A549 (cell line): ENCODE results near the gene GAD2.

Experiments used
- ESRRA ChIP-seq: fragments of 150-350 bp; IDR thresholded peaks from 2 replicates; pipeline ENCODE4 v1.6.1; 2014; ENCODE audit warnings: mild to moderate bottlenecking, low read length, borderline replicate concordance
- HOXA7 ChIP-seq: fragments of 250-450 bp; sonication (Bioruptor Pico); IDR thresholded peaks from 2 replicates; pipeline ENCODE4 v1.5.0; 2020; ENCODE audit warnings: mild to moderate bottlenecking, moderate library complexity
- JUN ChIP-seq, 2 experiments: fragments of >200 bp; sonication (Bioruptor Twin); formaldehyde crosslinking; IDR thresholded peaks; 2 replicates in 1 of 2; 3 replicates in 1 of 2; pipeline ENCODE4 v1.6.1; 2016 to 2017
- MYC ChIP-seq: IDR thresholded peaks from 2 replicates; pipeline ENCODE4 v1.6.1; 2012; ENCODE audit warnings: mild to moderate bottlenecking, inconsistent platforms, low read length, improper control_type of control experiment, borderline replicate concordance
- RCOR1 ChIP-seq: fragments of 150-350 bp; IDR thresholded peaks from 2 replicates; pipeline ENCODE4 v1.6.1; 2014; ENCODE audit warnings: antibody characterized with exemption, low read length, low read depth
- SREBF2 ChIP-seq: fragments of 450-650 bp; IDR thresholded peaks from 2 replicates; pipeline ENCODE4 v1.6.1; 2014; ENCODE audit warnings: mild to moderate bottlenecking, moderate library complexity
- TF ChIP-seq, protein P1 (sequence below): fragments of >200 bp; sonication (Bioruptor Twin); formaldehyde crosslinking; IDR thresholded peaks from 3 replicates; pipeline ENCODE4 v1.5.1; 2016

DNA sequence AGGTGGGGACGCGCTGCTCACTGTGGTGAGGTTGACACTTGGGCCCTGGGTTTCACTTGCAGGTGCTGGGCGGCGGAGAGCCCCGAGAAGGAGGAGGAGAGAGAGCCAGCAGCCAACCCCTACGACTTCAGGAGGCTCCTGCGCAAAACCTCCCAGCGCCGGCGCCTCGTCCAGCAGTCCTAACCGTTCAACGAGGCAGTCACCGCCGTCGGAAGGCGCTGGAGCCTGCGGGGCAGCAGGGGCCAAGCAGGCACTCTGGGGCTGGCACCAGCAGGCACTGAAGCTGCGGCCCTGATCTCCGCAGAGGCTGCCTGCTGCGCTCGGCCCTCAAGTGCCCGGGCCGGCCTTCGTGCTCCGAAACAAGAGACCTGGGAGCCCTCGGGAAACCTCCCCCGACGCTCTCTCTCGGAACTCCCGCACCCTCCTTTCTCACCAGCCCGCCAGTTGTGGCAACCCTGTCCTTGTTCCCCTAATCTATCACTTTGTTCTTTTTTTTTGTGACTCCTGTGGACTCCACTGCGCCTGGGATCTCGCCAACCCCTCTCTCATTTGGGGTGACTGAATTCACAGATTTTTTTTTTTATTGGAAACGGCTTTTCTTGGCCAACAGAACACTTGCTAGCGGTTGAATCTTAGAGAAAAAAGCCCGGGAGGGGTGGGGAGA is 4.7 kb upstream of the GAD2 start:
- TF ChIP-seq, protein P1, sequence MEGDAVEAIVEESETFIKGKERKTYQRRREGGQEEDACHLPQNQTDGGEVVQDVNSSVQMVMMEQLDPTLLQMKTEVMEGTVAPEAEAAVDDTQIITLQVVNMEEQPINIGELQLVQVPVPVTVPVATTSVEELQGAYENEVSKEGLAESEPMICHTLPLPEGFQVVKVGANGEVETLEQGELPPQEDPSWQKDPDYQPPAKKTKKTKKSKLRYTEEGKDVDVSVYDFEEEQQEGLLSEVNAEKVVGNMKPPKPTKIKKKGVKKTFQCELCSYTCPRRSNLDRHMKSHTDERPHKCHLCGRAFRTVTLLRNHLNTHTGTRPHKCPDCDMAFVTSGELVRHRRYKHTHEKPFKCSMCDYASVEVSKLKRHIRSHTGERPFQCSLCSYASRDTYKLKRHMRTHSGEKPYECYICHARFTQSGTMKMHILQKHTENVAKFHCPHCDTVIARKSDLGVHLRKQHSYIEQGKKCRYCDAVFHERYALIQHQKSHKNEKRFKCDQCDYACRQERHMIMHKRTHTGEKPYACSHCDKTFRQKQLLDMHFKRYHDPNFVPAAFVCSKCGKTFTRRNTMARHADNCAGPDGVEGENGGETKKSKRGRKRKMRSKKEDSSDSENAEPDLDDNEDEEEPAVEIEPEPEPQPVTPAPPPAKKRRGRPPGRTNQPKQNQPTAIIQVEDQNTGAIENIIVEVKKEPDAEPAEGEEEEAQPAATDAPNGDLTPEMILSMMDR: no peak
- no peak for TF ChIP-seq SREBF2
- TF ChIP-seq MYC: no peak
- no peak for TF ChIP-seq ESRRA
- TF ChIP-seq HOXA7 (CRISPR knock-in tag): no peak
- no peak for TF ChIP-seq RCOR1
- no peak for TF ChIP-seq JUN (IDR thresholded peaks at IDR 0.05)
